Measurements from ENCODE around the gene ATOX1. TPM values are rescaled to one million over a fixed set of nuclear protein-coding genes. Genes with fewer than 3 reads are reported as not detected.

ATOX1 gene
- total and polyA plus RNA-seq, 2 of the 8 experiments (the other 6 are each of a cell fraction or from before 2014, with no cell fraction given), result 79.9 to 232 TPM

GRCh38 chr5:151740336-151740942, 18.0 kb downstream of the ATOX1 start:
- peak overlapping the region; percentile 44 to 63 for H3K4me2 ChIP-seq (ENCODE audit: insufficient read depth in 1 of 2, low read depth in 2 of 2, low read length in 2 of 2)
- POLR2A ChIA-PET (ENCODE audit: partially characterized antibody), result interaction anchor here (0.6 to 5.1 kb wide), 12 partner anchors 13 to 115 kb away, joined by 4 to 33 read pairs (median 8); partner anchors contain the start of genes G3BP1 and SPARC

More at GRCh38 chr5:151740336-151740942, 18.0 kb downstream of the ATOX1 start:
- Histone ChIP-seq H2BK120ac (replicated peaks; ENCODE audit: low read depth, low read length) (no peak overlapping the region), H3K79me1 (ENCODE audit: low read depth, low read length) (no peaks in the 10 kb centered on the region), H3K4me1 (replicated peaks in 1 of 4; ENCODE audit: control insufficient read depth in 3 of 4, insufficient read depth in 4 of 4, low read length in 3 of 4) (peaks cover 6 to 10% (median 9%) of the 10 kb centered on the region in 4 experiments), H2AK5ac (ENCODE audit: low read depth, low read length) (no peak overlapping the region), H2BK5ac (ENCODE audit: low read depth, low read length) (no peak overlapping the region; the same call in 1 of the 2 replicates), H3K9ac (replicated peaks in 1 of 4; ENCODE audit: extremely low read depth in 1 of 4, low read depth in 3 of 4, low read length in 3 of 4) (no peak overlapping the region; a peak in 1 of 7 replicates), H2AFZ (ENCODE audit: low read length) (peak overlapping the region; percentile 87), H4K8ac (ENCODE audit: extremely low read depth, insufficient read depth, low read length) (no peak overlapping the region), H4K20me1 (replicated peaks in 1 of 2; ENCODE audit: control insufficient read depth in 1 of 2, insufficient read depth in 2 of 2, low read length in 2 of 2) (no peaks in the 10 kb centered on the region), H3K23me2 (ENCODE audit: low read depth, low read length) (no peaks in the 10 kb centered on the region), H2BK20ac (ENCODE audit: low read length) (no peak overlapping the region), H4K5ac (ENCODE audit: insufficient read length, low read depth, low read length) (no peak overlapping the region), H4K91ac (replicated peaks; ENCODE audit: insufficient read length, low read length) (no peak overlapping the region), H3K27me3 (replicated peaks in 1 of 4; ENCODE audit: control insufficient read depth in 3 of 4, extremely low read depth in 1 of 4, insufficient read depth in 3 of 4, low read length in 3 of 4) (no peaks in the 10 kb centered on the region), H3K27ac (ENCODE audit: low read depth, low read length) (peak overlapping the region; percentile 70; the same call in 1 of the 2 replicates), H3K36me3 (ENCODE audit: control insufficient read depth in 2 of 4, insufficient read depth in 4 of 4, low read length in 3 of 4) (peaks cover 3 to 10% (median 3%) of the 10 kb centered on the region in 4 experiments; a peak in 4 of 8 replicates), H2BK12ac (ENCODE audit: low read depth, low read length) (no peak overlapping the region), H3K18ac (ENCODE audit: extremely low read depth, low read length) (no peak overlapping the region), H3K4ac (replicated peaks; ENCODE audit: insufficient read length, low read depth, low read length) (no peak overlapping the region), H3K14ac (ENCODE audit: insufficient read length) (no peak overlapping the region), H3K4me3 (ENCODE audit: extremely low read depth in 1 of 4, insufficient read depth in 2 of 4, low read depth in 3 of 4, low read length in 4 of 4) (peak overlapping the region in 2 of 4 experiments; percentile 5 to 22; a peak in 4 of 8 replicates), H3K56ac (replicated peaks; ENCODE audit: insufficient read length, low read depth, low read length) (no peak overlapping the region), H3K79me2 (ENCODE audit: control insufficient read depth in 1 of 2, insufficient read depth in 2 of 2, low read length in 2 of 2) (no peaks in the 10 kb centered on the region), H3K9me3 (ENCODE audit: insufficient read depth in 2 of 2, low read depth in 1 of 2, low read length in 1 of 2) (no peaks in the 10 kb centered on the region), H2BK15ac (ENCODE audit: low read length) (peak overlapping the region; percentile 40; the same call in 1 of the 2 replicates), H3K23ac (ENCODE audit: insufficient read length) (no peak overlapping the region)
- TF ChIP-seq CTCF (IDR thresholded peaks at IDR 0.05; ENCODE audit: control extremely low read depth in 1 of 3, insufficient read depth in 1 of 3, low read depth in 1 of 3, low read length in 3 of 3), result peak; percentile 75 to 79 (median 76)
- 0 out of 3 replicates have a peak, but pooled peaks of 1 of the 2 experiments have one; percentile 48 for TF ChIP-seq POLR2A (IDR thresholded peaks at IDR 0.05; ENCODE audit: control extremely low read depth in 1 of 2, low read depth in 2 of 2, low read length in 2 of 2)
- peak; percentile 79 to 81 for TF ChIP-seq RAD21 (IDR thresholded peaks at IDR 0.05 in 1 of 2, conservative IDR thresholded peaks at IDR 0.05 in 1 of 2; ENCODE audit: low read depth in 2 of 2, low read length in 2 of 2)
- peak; percentile 31 for TF ChIP-seq KDM4A (IDR thresholded peaks at IDR 0.05; ENCODE audit: low read depth, low read length, severe bottlenecking)
- TF ChIP-seq EP300 (IDR thresholded peaks at IDR 0.05; ENCODE audit: borderline replicate concordance in 1 of 2, low read depth in 2 of 2, low read length in 2 of 2), result no peak
- no peak for TF ChIP-seq CHD1 (IDR thresholded peaks at IDR 0.05; ENCODE audit: low read depth, low read length)
- TF ChIP-seq SP4 (IDR thresholded peaks at IDR 0.05; ENCODE audit: low read length), result 0 out of 2 replicates have a peak, but pooled peaks have one; percentile 38
- TF ChIP-seq ASH2L (IDR thresholded peaks at IDR 0.05; ENCODE audit: low read length), result peak; percentile 44
- DNase-seq (ENCODE audit: low read depth in 1 of 2, low spot score in 2 of 2) (peak in 1 of 2 experiments; percentile 77), FAIRE-seq (no peak)
- WGBS, 2 experiments (ENCODE audit: extremely low coverage in 1 of 2, insufficient coverage in 1 of 2, insufficient read length in 1 of 2, insufficient replicate concordance in 2 of 2, low coverage in 1 of 2, low lambda C conversion rate in 2 of 2, missing lambda C conversion rate in 1 of 2), result 15% methylated on average over 11 of the region's 11 CpGs; no CpG with 5 or more reads in 1 of the 2 experiments
- CTCF ChIA-PET (ENCODE audit: partially characterized antibody), result interaction anchor here (0.7 to 38.0 kb wide), 52 partner anchors 10 to 650 kb away, joined by 3 to 991 read pairs (median 4); partner anchors contain the start of genes ATOX1, SLC36A1 and SPARC

Measured in H1 (cell line).